ENCODE results near the gene WNK1.
A peak's percentile ranks its signal among the peaks of the same experiment; 100 is the strongest.
"Not testable (repeated sequence)": the region's sequence is repeated elsewhere in the genome, so short reads cannot be mapped to it uniquely, and the experiment has no call there.

WNK1 gene

DNA sequence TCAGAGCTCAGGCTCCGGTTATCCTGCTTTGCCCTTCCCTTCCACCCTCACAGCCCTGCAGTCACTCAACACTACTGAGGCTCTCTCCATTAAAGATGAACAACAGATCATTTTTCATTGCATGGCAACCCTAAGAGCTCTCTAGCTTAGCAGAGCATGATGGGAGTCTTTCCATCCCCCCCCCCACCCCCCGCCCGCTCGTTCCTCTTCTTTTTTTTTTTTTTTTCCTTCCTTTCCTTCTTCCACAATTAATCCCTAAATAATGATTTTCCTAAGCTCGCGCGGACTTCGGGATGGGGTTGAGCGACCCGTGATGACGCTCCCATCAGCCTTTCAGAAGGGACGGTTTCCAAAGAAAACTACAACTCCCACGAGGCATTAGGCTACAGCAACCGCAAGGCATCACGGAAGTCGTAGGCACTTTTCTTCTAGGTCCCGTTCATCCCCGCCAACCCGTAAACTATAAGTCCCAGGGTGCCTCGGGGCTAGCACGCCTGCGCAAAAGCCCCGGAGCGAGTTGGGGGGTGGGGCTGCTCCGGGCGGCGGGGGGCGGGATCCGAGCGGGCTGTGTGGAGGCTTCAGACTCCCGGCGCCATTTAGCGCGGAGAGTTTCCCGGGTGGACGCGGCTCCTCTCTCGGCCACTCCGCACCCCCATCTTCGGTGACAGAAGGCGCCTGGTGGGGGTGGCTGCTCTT is at the start of gene WNK1:
WNK1 (plus strand) TSS at position 581 of the 696 bp plus-strand sequence. CDS start 987 bp downstream, outside the sequence.
- peak; percentile 99 for DNase-seq (ENCODE audit: low read depth)
- TF ChIP-seq, protein P1, sequence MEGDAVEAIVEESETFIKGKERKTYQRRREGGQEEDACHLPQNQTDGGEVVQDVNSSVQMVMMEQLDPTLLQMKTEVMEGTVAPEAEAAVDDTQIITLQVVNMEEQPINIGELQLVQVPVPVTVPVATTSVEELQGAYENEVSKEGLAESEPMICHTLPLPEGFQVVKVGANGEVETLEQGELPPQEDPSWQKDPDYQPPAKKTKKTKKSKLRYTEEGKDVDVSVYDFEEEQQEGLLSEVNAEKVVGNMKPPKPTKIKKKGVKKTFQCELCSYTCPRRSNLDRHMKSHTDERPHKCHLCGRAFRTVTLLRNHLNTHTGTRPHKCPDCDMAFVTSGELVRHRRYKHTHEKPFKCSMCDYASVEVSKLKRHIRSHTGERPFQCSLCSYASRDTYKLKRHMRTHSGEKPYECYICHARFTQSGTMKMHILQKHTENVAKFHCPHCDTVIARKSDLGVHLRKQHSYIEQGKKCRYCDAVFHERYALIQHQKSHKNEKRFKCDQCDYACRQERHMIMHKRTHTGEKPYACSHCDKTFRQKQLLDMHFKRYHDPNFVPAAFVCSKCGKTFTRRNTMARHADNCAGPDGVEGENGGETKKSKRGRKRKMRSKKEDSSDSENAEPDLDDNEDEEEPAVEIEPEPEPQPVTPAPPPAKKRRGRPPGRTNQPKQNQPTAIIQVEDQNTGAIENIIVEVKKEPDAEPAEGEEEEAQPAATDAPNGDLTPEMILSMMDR (IDR thresholded peaks at IDR 0.05; ENCODE audit: insufficient read depth, low read depth, low read length, missing control alignments) = no peak
- H3K4me3 ChIP-seq (ENCODE audit: low read length) = peak within 1 kb of the TSS; percentile 95

DNA sequence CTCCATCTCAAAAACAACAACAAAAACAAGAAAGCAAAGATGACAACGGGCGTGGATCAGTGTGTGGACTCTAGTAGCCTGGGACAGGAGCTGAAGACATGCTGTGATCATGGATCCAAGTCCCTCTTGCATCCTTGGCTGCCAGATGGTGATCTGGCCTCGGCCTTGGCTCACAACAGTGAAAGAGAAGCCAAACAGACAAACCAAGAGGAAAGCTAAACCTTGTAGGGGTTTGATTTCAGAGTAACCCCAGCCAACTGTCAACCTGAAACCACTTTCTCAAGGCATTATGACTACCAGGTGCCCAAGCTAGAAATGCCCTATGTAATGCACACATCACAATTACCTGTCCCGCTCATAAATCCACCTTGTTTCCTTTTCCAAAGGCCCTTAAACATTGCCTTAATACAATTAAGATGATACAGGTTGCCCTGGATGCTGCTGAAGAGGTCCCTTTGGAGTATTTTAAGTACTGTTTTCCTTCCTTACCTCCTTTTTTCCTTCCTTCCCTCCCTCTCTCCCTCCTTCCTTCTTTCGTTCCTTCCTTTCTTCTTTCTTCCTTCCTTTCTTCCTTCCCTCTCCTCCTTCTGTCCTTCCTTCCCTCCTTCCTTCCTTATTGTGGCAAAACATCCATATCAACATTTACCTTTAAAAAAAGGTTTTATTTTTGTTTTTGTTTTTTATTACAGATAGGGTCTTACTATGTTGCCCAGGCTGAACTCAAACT is 47.7 kb upstream of the WNK1 start:
- no peak for DNase-seq (ENCODE audit: low read depth)
- H3K4me3 ChIP-seq (ENCODE audit: low read length) = no peak overlapping the region
- TF ChIP-seq, protein P1 (IDR thresholded peaks at IDR 0.05; ENCODE audit: insufficient read depth, low read depth, low read length, missing control alignments) = no peak

GRCh38 chr12:708084-708483 is 44.3 kb upstream of the WNK1 start:
- H3K4me3 ChIP-seq (ENCODE audit: low read length); DNase-seq (ENCODE audit: low read depth): not testable (repeated sequence)

- no peak overlapping the region for H3K4me3 ChIP-seq (ENCODE audit: low read length)
- TF ChIP-seq, protein P1 (IDR thresholded peaks at IDR 0.05; ENCODE audit: insufficient read depth, low read depth, low read length, missing control alignments) = no peak
- no peak for DNase-seq (ENCODE audit: low read depth)
Measured at GRCh38 chr12:709455-710020, 42.8 kb upstream of the WNK1 start.

DNA sequence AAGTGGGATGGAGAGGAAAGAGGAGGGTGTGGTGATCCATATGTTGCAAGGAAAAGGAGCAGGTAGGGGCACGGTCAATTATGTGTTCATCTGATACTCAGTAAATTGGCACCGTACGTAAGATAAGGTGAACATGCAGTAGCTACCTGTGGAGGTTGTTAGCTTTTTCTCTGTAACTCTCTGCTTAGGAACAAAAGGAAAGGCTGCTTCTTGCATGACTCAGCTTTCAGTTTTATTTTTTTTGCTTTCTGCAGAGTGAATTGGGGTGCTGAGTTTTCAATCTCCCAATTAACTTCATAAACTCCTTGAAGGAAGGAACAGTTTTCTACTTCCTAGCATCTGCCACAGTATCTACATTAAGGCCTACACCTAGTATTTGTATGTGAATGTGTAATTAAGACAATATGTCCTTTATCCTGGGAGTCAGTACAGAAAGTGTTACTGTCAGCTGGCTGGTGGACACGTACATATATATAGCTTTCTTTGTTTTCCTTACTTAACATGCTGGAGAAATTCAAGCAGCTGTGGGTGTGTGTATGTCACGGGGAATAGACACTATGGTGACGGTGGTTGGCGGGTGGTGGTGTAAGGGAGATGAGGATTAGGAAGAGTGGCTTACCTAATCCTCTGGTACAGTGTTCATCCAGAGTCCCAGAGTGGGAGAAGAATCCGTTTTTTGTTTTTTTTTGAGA is 40.1 kb upstream of the WNK1 start:
- TF ChIP-seq, protein P1 (IDR thresholded peaks at IDR 0.05; ENCODE audit: insufficient read depth, low read depth, low read length, missing control alignments) = no peak
- peak; percentile 68 for DNase-seq (ENCODE audit: low read depth)
- H3K4me3 ChIP-seq (ENCODE audit: low read length) = no peak overlapping the region

DNA sequence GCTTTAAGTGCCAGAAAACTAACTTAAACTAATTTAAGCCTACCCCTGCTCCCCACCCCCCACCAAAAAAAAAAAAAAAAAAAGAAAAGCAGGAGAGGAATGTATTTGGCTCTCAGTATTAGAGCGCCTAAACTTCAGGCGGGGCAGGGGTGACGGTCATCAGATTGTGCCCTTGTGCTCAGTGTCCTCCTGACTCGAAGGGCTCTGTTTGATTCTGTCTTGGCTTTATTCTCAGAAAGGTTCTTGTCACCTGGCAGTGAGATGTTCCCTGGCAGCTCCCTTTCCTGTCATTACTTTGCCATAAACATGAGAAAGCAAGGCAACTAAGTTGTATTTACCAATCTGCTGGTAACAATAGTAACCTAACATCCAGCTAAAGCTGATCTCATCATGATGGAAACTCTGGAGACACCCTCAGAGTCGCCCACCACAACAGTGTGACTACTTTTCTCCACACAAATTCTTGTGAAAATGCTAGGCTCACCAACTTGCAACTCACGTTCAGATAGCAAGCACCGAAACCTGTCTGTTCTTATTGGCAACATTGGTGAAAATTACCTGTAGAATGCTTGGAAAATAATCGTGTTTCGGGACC is 39.0 kb upstream of the WNK1 start:
- DNase-seq (ENCODE audit: low read depth) = no peak
- TF ChIP-seq, protein P1 (IDR thresholded peaks at IDR 0.05; ENCODE audit: insufficient read depth, low read depth, low read length, missing control alignments) = no peak
- no peak overlapping the region for H3K4me3 ChIP-seq (ENCODE audit: low read length)

GRCh38 chr12:716506-716905 is 35.9 kb upstream of the WNK1 start:
- DNase-seq (ENCODE audit: low read depth) = no peak

More at GRCh38 chr12:716506-716905, 35.9 kb upstream of the WNK1 start:
- TF ChIP-seq, protein P1 (IDR thresholded peaks at IDR 0.05; ENCODE audit: insufficient read depth, low read depth, low read length, missing control alignments) = no peak
- H3K4me3 ChIP-seq (ENCODE audit: low read length) = no peak overlapping the region
